ENCODE measurements around the gene SDK1. TPM values are rescaled to one million over a fixed set of nuclear protein-coding genes. Genes with fewer than 3 reads are reported as not detected.

Gene SDK1
- total RNA-seq, 4 donors from 2014 or later, result 2.5 to 12.9 (median 6.1) TPM

DNA sequence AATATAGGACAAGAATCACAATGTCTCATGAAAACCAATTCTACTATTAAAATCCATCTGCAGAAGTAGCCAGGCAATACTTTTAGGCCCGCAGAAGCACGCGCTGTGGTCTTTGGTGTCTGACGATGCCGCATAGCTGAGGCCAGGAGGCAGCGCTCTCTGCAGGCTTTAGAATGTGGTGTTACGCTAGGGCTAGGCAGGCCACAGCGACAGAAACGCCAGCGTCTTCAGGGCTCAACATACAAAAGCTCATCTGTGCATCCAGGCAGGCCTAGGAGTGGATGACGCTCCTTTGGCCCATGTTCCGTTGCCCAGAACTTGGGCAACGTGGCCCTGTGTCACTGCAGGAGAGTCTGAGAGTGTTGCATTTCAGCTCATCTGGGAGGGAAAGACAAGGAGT is 779.9 kb downstream of the SDK1 start:
- Histone ChIP-seq H3K27ac (no peak overlapping the region), H3K27me3 (no peaks in the 10 kb centered on the region), H3K9me3 (no peaks in the 10 kb centered on the region), H3K4me1 (no peaks in the 10 kb centered on the region), H3K4me3 (no peak overlapping the region), H3K36me3 (no peaks in the 10 kb centered on the region)
- DNase-seq (ENCODE audit: low spot score in 2 of 2), result no peak
- 92% methylated on average over 13 of the region's 13 CpGs for WGBS
- TF ChIP-seq CTCF (IDR thresholded peaks at IDR 0.05) (no peak), EP300 (IDR thresholded peaks at IDR 0.05) (no peak), POLR2A (IDR thresholded peaks at IDR 0.05) (no peak), POLR2AphosphoS5 (IDR thresholded peaks at IDR 0.05) (no peak)

DNA sequence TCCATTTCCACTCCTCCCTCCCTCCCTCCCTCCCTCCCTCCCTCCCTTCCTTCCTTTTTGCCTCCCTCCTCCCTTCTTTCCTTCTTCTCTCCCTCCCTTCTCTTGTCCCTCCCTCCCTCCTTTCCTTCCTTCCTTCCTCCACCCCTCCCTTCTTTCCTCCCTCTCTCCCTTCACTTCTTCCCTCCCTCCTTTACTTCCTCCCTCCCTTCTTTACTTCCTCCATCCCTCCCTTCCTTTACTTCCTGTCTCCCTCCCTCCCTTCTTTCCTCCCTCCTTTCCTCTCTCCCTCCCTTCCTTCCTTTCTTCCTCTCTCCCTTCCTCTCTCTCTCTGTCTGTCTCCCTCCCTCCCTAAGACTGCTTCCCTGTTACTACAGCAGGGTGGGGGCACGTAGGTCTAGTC is 782.5 kb downstream of the SDK1 start:
- Histone ChIP-seq H3K9me3 (no peaks in the 10 kb centered on the region), H3K4me3 (no peak overlapping the region), H3K27ac (no peak overlapping the region), H3K4me1 (no peaks in the 10 kb centered on the region), H3K36me3 (no peaks in the 10 kb centered on the region), H3K27me3 (no peaks in the 10 kb centered on the region)
- TF ChIP-seq POLR2A (IDR thresholded peaks at IDR 0.05) (no peak), POLR2AphosphoS5 (IDR thresholded peaks at IDR 0.05) (no peak), EP300 (IDR thresholded peaks at IDR 0.05) (no peak), CTCF (IDR thresholded peaks at IDR 0.05) (no peak)
- 91% methylated on average over 1 of the region's 1 CpG for WGBS
- DNase-seq (ENCODE audit: low spot score in 2 of 2), result no peak

GRCh38 chr7:4084271-4084670 is 783.2 kb downstream of the SDK1 start:
- DNase-seq (ENCODE audit: low spot score in 2 of 2), result no peak
- no peaks in the 10 kb centered on the region for H3K27me3 ChIP-seq
- H3K9me3 ChIP-seq, result no peaks in the 10 kb centered on the region
- H3K4me3 ChIP-seq, result no peak overlapping the region
- H3K27ac ChIP-seq, result no peak overlapping the region
- no peak for TF ChIP-seq POLR2AphosphoS5 (IDR thresholded peaks at IDR 0.05)
- no peak for TF ChIP-seq POLR2A (IDR thresholded peaks at IDR 0.05)
- no peak for TF ChIP-seq CTCF (IDR thresholded peaks at IDR 0.05)
- no peak for TF ChIP-seq EP300 (IDR thresholded peaks at IDR 0.05)
- H3K36me3 ChIP-seq, result no peaks in the 10 kb centered on the region
- no peaks in the 10 kb centered on the region for H3K4me1 ChIP-seq
- 93% methylated on average over 6 of the region's 6 CpGs for WGBS

DNA sequence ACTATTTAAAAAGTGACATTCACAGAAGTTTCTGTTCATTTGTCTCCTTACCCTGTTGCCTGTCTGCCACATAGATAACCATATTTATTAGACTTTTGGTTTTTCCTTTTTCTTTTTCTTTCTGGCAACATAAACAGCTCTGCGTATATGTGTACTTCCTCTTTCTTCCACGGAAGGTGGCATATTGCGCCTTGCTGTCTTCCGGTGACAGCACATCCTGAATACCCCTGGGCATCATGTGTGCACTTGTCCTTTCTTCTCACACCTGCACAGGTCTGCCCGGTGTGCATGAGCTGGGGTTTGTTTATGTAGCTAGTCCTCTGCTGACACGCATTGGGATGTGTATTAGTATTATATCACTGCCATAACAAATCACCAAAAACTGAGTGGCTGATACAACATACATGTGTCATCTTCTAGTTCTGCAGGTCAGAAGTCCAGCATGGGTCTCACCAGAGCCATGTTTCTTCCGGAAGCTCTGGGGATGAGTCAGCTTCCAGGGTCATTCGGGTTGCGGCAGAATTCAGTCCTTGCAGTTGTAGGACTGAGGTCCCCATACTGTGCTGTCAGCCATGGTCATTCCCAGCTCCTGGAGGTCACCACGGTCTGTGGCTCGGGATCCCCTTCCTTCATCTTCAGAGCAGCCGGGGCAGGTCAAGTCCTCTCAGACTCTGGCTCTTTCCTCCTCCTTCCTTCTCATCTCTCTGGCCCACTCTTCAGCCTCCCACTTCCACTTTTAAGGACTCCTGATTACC is 785.1 kb downstream of the SDK1 start:
- Histone ChIP-seq H3K9me3 (no peaks in the 10 kb centered on the region), H3K36me3 (no peaks in the 10 kb centered on the region), H3K27ac (no peak overlapping the region), H3K4me3 (no peak overlapping the region), H3K27me3 (no peaks in the 10 kb centered on the region), H3K4me1 (no peaks in the 10 kb centered on the region)
- WGBS, result 88% methylated on average over 12 of the region's 12 CpGs
- no peak for TF ChIP-seq POLR2AphosphoS5 (IDR thresholded peaks at IDR 0.05)
- TF ChIP-seq POLR2A (IDR thresholded peaks at IDR 0.05), result no peak
- TF ChIP-seq EP300 (IDR thresholded peaks at IDR 0.05), result no peak
- no peak for TF ChIP-seq CTCF (IDR thresholded peaks at IDR 0.05)
- DNase-seq (ENCODE audit: low spot score in 2 of 2), result peak in 1 of 2 donors; percentile 56

GRCh38 chr7:4086723-4087122 is 785.7 kb downstream of the SDK1 start:
- H3K27ac ChIP-seq, result no peak overlapping the region
- no peaks in the 10 kb centered on the region for H3K27me3 ChIP-seq
- no peaks in the 10 kb centered on the region for H3K36me3 ChIP-seq
- 86% methylated on average over 1 of the region's 1 CpG for WGBS
- no peaks in the 10 kb centered on the region for H3K9me3 ChIP-seq
- DNase-seq (ENCODE audit: low spot score in 2 of 2), result peak in 1 of 2 donors; percentile 2
- TF ChIP-seq CTCF (IDR thresholded peaks at IDR 0.05), result no peak
- no peak for TF ChIP-seq POLR2A (IDR thresholded peaks at IDR 0.05)
- TF ChIP-seq EP300 (IDR thresholded peaks at IDR 0.05), result no peak
- TF ChIP-seq POLR2AphosphoS5 (IDR thresholded peaks at IDR 0.05), result no peak
- H3K4me3 ChIP-seq, result no peak overlapping the region
- no peaks in the 10 kb centered on the region for H3K4me1 ChIP-seq
